Endothelial cell of umbilical vein (primary cell): ENCODE measurements around the gene GARIN5A. TPM values are rescaled to one million over a fixed set of nuclear protein-coding genes. Genes with fewer than 3 reads are reported as not detected.

Experiments used
- BruUV-seq: library from RNA; stranded (reverse); fragments of 400-500 nt; replicated peaks from 2 replicates; lab custom pipeline; 2021; lab: Mats Ljungman, UMichigan
- CTCF ChIA-PET: fragments of 300-600, 350-600 bp; sonication (Branson Sonifier 250); formaldehyde crosslinking; loops from one replicate; lab custom pipeline; 2021; ENCODE audit warnings: antibody characterized with exemption, inconsistent platforms; lab: Charles Lee
- POLR2A ChIA-PET: fragments of 300-600, 350-600 bp; sonication (Branson Sonifier 250); formaldehyde crosslinking; loops from one replicate; lab custom pipeline; 2021; ENCODE audit warnings: antibody characterized with exemption, inconsistent platforms; lab: Charles Lee
- DNase-seq: peaks from one replicate; pipeline ENCODE4 v3.0.0-alpha.2; 2011; ENCODE audit warnings: low read depth, low spot score
- FAIRE-seq: peaks from 2 replicates; lab custom pipeline; 2011; peaks lifted over from hg19 to GRCh38; lab: Jason Lieb, UNC
- H2AFZ ChIP-seq: 2 replicates; pipeline ENCODE4 v1.6.0; 2012; ENCODE audit warnings: low read depth, low read length, control low read depth, inconsistent platforms
- H3K27ac ChIP-seq: 2 replicates; pipeline ENCODE4 v1.5.1; 2011; ENCODE audit warnings: low read depth, mild to moderate bottlenecking, control low read depth, low read length, moderate library complexity; ENCODE audit not compliant: insufficient read depth
- H3K27me3 ChIP-seq, 2 experiments: 2 replicates each; pipeline versions ENCODE4 v1.6.0 to v1.6.1; 2011; ENCODE audit warnings: low read length in 2 of 2, mixed read lengths in 1 of 2; ENCODE audit not compliant: control insufficient read depth in 2 of 2, insufficient read depth in 2 of 2
- H3K36me3 ChIP-seq, 2 experiments: 2 replicates in 1 of 2; 3 replicates in 1 of 2; pipeline ENCODE4 v1.5.1; 2011; ENCODE audit warnings: low read length in 2 of 2, mild to moderate bottlenecking in 1 of 2, moderate library complexity in 1 of 2; ENCODE audit not compliant: control insufficient read depth in 2 of 2, insufficient read depth in 2 of 2; ENCODE audit errors: extremely low read depth in 1 of 2
- H3K4me1 ChIP-seq: 3 replicates; pipeline ENCODE4 v1.5.1; 2011; ENCODE audit warnings: mild to moderate bottlenecking, low read length; ENCODE audit not compliant: control insufficient read depth, insufficient read depth; ENCODE audit errors: extremely low read depth
- H3K4me2 ChIP-seq: 2 replicates; pipeline ENCODE4 v1.6.1; 2011; ENCODE audit warnings: low read length, control low read depth, mixed read lengths; ENCODE audit not compliant: insufficient read depth
- H3K4me3 ChIP-seq, 3 experiments: fragments of 200-600 bp in 1 of 3; sonication (generic), shearing (Covaris generic) in 1 of 3; replicated peaks in 1 of 3; 2 replicates each; pipeline ENCODE4 v1.5.1; 2011 to 2016; ENCODE audit warnings: control low read depth in 3 of 3, low read length in 3 of 3, mild to moderate bottlenecking in 2 of 3, inconsistent platforms in 1 of 3, low read depth in 1 of 3, moderate library complexity in 1 of 3; ENCODE audit not compliant: insufficient read depth in 1 of 3
- H3K79me2 ChIP-seq: 2 replicates; pipeline ENCODE4 v1.6.0; 2012; ENCODE audit warnings: low read length, inconsistent platforms; ENCODE audit not compliant: control insufficient read depth, insufficient read depth
- H3K9ac ChIP-seq: replicated peaks from 2 replicates; pipeline ENCODE3; 2011; ENCODE audit warnings: low read length, control low read depth; ENCODE audit not compliant: insufficient read depth; ENCODE audit errors: extremely low read depth
- H3K9me1 ChIP-seq: replicated peaks from 3 replicates; pipeline ENCODE4 v1.6.0; 2011; ENCODE audit warnings: mild to moderate bottlenecking, low read length; ENCODE audit not compliant: control insufficient read depth, insufficient read depth; ENCODE audit errors: extremely low read depth
- H3K9me3 ChIP-seq: replicated peaks from 2 replicates; pipeline ENCODE4 v1.5.1; 2012; ENCODE audit warnings: low read length, inconsistent platforms; ENCODE audit not compliant: control insufficient read depth, insufficient read depth
- H4K20me1 ChIP-seq: replicated peaks from 2 replicates; pipeline ENCODE3; 2011; ENCODE audit warnings: mild to moderate bottlenecking, low read length; ENCODE audit not compliant: control insufficient read depth, insufficient read depth; ENCODE audit errors: extremely low read depth
- EZH2 ChIP-seq: IDR thresholded peaks from 2 replicates; pipeline ENCODE4 v1.6.1; 2012; ENCODE audit warnings: borderline replicate concordance, low read depth, mild to moderate bottlenecking, moderate library complexity, low read length, inconsistent platforms; ENCODE audit not compliant: severe bottlenecking
- FOS ChIP-seq: IDR thresholded peaks from 2 replicates; pipeline ENCODE4 v1.6.1; 2011; ENCODE audit warnings: mild to moderate bottlenecking, low read length, moderate library complexity, borderline replicate concordance; ENCODE audit not compliant: insufficient read depth
- GATA2 ChIP-seq: IDR thresholded peaks from 2 replicates; pipeline ENCODE4 v1.7.0; 2011; ENCODE audit warnings: low read depth, mild to moderate bottlenecking, moderate library complexity, mixed read lengths, low read length; ENCODE audit not compliant: insufficient read length, insufficient read depth
- JUN ChIP-seq: IDR thresholded peaks from 2 replicates; pipeline ENCODE4 v1.6.1; 2011; ENCODE audit warnings: borderline replicate concordance, low read depth; ENCODE audit not compliant: insufficient read length, insufficient read depth
- MYC ChIP-seq: IDR thresholded peaks from one replicate; pipeline ENCODE4 v1.6.1; 2011; ENCODE audit warnings: mild to moderate bottlenecking, low read depth, low read length
- POLR2A ChIP-seq: IDR thresholded peaks from 2 replicates; pipeline ENCODE4 v1.6.1; 2012; ENCODE audit warnings: low read depth, mild to moderate bottlenecking, control low read depth, low read length
- POLR2AphosphoS5 ChIP-seq: IDR thresholded peaks from 2 replicates; pipeline ENCODE4 v1.6.1; 2012; ENCODE audit warnings: low read depth, mild to moderate bottlenecking, control low read depth, low read length, moderate library complexity; ENCODE audit not compliant: insufficient read depth
- dilution Hi-C: fragments of 300-500 bp; cut with MboI; formaldehyde crosslinking; loops from one replicate; pipeline ENCODE4 v1.15.0; 2019; ENCODE audit warnings: low sequenced_read_pairs; ENCODE audit not compliant: extremely low pct_ligation_motif_present
- intact Hi-C: fragments of 100-400 bp; cut with micrococcal nuclease; formaldehyde crosslinking; loops from one replicate; pipeline ENCODE4 v1.10.0; 2022
- polyA plus RNA-seq, 4 experiments: library from polyadenylated mRNA; depleted of rRNA in 3 of 4; stranded (reverse) in 3 of 4; unstranded in 1 of 4; fragments of >200 nt; gene quantifications; 2 replicates each; pipeline versions ENCODE4 v1.2.1 to v1.2.3, GENCODE V29; 2011 to 2012; ENCODE audit warnings: missing spikeins in 1 of 4
- total RNA-seq: library from RNA; stranded (reverse); gene quantifications from 2 replicates; pipeline ENCODE4 v1.2.3, GENCODE V29; 2021
- TF ChIP-seq, protein P1 (sequence below): IDR thresholded peaks from 2 replicates; pipeline ENCODE4 v1.6.1; 2011; ENCODE audit not compliant: insufficient read depth, insufficient read length
- TF ChIP-seq, protein P2 (sequence below), 2 donors: IDR thresholded peaks; 1 replicate in 1 of 2; 2 replicates in 1 of 2; pipeline ENCODE4 v1.5.1; 2011; ENCODE audit warnings: low read length in 2 of 2, mild to moderate bottlenecking in 2 of 2, moderate library complexity in 2 of 2, control low read depth in 1 of 2, inconsistent platforms in 1 of 2, low read depth in 1 of 2; ENCODE audit not compliant: insufficient read depth in 1 of 2; ENCODE audit errors: extremely low read depth in 1 of 2

GARIN5A gene
- total and polyA plus RNA-seq, 2 donors (not counting 3 experiments of a cell fraction or from before 2014, with no cell fraction given), result 0.44 to 0.76 TPM

DNA sequence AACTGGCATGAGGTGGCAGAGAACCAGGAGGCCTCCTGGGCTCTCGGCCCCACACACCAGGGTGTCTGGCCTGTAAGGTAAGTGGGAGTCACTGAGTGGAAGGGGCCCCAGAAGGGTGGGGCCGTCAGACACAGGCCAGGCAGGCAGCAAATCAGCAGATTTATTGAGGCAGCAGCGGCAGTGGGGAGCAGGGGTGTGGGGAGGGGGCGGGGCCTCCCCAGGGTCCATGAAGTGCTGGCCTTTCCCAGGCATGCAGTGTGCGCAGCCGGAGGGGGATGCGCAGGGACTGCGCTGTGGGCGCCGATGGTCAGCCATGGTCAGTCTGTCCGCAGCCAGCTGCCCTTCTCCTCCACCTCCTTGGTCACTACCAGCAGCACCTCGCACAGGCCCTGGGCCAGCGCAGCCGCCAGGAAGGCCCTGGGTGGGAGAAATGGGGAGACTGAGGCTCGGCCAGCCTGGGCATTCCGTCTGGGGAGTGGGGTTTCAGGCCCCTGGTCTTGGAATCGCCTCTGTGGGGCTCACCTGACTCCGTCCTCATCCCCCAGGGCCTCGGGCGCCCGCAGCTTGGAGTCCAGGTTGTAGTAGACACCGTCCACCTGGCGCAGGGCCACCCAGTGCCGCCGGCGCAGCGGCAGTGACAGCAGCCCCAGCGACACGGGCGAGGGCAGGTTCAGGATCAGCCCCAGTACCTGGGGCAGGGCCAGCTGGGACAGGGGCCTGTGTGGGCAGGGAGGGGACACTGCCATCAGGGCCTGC lies 29.4 kb upstream of the GARIN5A start:
- no peaks in the 10 kb centered on the region for H3K36me3 ChIP-seq
- dilution Hi-C loops, result no loop called here
- H3K4me3 ChIP-seq, result no peak overlapping the region
- CTCF ChIA-PET, result no interaction called here
- H3K9ac ChIP-seq, result no peak overlapping the region
- no peak for FAIRE-seq
- no peaks in the 10 kb centered on the region for H3K27me3 ChIP-seq
- POLR2A ChIA-PET, result no interaction called here
- no peaks in the 10 kb centered on the region for H3K9me3 ChIP-seq
- no peaks in the 10 kb centered on the region for H4K20me1 ChIP-seq
- no peak overlapping the region for H3K4me2 ChIP-seq
- H3K79me2 ChIP-seq, result no peaks in the 10 kb centered on the region
- no TSS peak for BruUV-seq
- peaks cover 7% of the 10 kb centered on the region for H3K4me1 ChIP-seq
- H3K27ac ChIP-seq, result no peak overlapping the region
- intact Hi-C loops, result no loop called here
- no peaks in the 10 kb centered on the region for H3K9me1 ChIP-seq
- H2AFZ ChIP-seq, result no peak overlapping the region
- no peak for DNase-seq
- no peak for TF ChIP-seq POLR2A
- no peak for TF ChIP-seq EZH2
- TF ChIP-seq, protein P1, sequence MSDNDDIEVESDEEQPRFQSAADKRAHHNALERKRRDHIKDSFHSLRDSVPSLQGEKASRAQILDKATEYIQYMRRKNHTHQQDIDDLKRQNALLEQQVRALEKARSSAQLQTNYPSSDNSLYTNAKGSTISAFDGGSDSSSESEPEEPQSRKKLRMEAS, result no peak
- TF ChIP-seq JUN, result no peak
- TF ChIP-seq POLR2AphosphoS5, result no peak
- TF ChIP-seq FOS, result no peak
- TF ChIP-seq MYC, result no peak
- no peak for TF ChIP-seq GATA2
- TF ChIP-seq, protein P2, sequence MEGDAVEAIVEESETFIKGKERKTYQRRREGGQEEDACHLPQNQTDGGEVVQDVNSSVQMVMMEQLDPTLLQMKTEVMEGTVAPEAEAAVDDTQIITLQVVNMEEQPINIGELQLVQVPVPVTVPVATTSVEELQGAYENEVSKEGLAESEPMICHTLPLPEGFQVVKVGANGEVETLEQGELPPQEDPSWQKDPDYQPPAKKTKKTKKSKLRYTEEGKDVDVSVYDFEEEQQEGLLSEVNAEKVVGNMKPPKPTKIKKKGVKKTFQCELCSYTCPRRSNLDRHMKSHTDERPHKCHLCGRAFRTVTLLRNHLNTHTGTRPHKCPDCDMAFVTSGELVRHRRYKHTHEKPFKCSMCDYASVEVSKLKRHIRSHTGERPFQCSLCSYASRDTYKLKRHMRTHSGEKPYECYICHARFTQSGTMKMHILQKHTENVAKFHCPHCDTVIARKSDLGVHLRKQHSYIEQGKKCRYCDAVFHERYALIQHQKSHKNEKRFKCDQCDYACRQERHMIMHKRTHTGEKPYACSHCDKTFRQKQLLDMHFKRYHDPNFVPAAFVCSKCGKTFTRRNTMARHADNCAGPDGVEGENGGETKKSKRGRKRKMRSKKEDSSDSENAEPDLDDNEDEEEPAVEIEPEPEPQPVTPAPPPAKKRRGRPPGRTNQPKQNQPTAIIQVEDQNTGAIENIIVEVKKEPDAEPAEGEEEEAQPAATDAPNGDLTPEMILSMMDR (IDR thresholded peaks at IDR 0.05; ENCODE audit: extremely low read depth in 1 of 2, insufficient read depth in 1 of 2, low read depth in 1 of 2, low read length in 2 of 2), result no peak
